Fibroblast of peridontal ligament (primary cell): ENCODE data around the gene TBX2.
"Not testable (repeated sequence)": the region's sequence is repeated elsewhere in the genome, so short reads cannot be mapped to it uniquely, and the experiment has no call there.

Experiments
- DNase-seq: peaks from one replicate; pipeline ENCODE4 v3.0.0-alpha.2; 2010; ENCODE audit errors: extremely low read depth

The TBX2 gene

DNA sequence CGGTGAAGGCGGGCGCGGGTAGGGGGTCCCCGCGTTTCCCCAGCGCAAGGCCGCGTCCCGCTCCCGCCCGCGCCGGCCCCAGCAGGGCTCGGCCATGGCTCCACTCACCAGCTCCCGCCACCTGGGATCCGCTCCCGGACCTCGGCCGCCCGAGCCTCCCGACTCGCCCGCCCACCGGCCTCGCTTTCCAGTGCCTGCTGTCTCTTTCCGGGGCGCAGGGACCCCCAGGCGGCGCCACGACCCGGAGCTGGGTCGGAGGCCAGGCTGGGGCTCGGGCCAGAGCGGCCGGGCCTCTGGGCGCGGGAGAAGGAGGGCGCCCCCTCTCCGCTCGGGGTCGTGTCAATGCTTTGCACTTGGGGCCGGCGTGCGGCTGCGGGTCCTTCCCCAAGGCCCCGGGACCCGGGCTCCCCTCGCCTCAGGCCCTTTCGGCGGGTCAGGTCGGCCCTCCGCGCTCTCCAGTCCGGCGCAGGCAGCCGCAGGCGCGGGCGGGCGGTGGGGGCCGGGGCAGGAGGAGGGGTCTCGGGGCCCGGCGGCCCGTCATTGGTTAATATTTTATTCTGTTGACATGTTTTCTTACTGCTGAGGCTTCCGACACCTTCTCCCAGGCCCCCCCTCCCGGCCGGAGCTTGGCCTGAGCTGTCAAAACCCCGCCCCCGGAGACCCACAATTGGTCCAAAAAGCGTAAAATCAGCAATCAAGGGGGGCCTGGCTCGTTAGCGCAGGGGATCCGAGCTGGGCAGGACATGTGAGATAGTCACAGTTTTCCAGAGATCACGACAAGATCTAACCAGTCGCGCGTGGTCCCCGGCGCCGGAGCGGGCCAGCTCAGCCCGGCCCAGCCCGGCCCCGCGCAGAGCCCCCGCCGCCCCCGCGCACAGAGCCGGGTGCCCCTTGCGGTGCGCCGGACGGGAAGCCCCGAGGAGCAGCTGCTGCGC is at the start of gene TBX2:
Gene TBX2 (plus strand): TSS at position 713 of the 935 bp plus-strand sequence. CDS start 334 bp downstream, outside the sequence.
- peak; percentile 97 for DNase-seq

DNA sequence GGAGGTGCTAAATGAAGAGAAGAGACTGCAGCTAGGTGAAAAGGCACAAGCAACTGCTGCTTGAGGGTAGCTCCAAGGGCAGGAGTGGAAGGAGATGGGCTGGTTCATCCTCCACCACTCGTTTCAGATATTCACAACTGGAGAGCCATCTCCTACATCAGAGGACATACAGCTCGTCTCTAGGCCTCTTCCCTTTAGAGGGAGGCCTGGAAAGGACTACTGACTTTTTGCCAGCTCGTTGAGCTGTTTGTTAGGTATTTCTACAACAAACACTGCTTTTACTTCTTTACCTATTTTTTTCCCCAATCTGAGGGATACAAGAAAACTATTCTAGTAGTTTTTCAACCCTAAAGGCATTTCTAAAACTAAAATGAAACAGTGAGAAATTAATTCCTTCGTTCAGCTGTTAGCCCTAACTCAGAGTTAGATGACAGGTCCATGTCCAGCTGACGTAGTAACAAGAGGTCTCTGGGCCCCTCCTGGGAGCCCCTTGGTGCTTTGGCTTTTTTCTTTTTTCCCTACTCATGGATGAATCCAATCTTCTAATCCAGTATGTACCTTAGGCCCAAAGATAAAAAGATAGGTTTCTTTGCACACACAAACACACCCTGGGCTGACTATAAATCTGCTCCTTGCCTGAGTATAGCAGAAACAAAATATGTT is 47.8 kb upstream of the TBX2 start:
- no peak for DNase-seq

DNA sequence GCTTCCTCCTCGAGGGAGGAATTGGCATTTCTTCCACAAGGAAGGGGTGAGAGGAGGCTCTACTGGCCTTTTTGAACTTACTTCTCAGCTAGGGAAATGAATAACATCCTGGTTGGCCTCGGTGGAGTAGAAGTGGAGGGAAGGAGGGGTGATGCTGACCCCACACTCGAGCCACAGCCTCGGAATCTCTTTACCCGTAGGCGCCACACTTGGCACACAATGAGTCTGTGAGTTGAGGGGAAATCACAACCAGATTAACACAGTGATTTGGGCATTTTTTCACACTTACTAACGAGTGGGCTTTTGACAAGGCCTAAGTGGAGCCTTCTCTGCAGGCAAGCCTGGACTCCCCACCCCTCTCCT is 47.3 kb upstream of the TBX2 start:
- DNase-seq, result no peak

DNA sequence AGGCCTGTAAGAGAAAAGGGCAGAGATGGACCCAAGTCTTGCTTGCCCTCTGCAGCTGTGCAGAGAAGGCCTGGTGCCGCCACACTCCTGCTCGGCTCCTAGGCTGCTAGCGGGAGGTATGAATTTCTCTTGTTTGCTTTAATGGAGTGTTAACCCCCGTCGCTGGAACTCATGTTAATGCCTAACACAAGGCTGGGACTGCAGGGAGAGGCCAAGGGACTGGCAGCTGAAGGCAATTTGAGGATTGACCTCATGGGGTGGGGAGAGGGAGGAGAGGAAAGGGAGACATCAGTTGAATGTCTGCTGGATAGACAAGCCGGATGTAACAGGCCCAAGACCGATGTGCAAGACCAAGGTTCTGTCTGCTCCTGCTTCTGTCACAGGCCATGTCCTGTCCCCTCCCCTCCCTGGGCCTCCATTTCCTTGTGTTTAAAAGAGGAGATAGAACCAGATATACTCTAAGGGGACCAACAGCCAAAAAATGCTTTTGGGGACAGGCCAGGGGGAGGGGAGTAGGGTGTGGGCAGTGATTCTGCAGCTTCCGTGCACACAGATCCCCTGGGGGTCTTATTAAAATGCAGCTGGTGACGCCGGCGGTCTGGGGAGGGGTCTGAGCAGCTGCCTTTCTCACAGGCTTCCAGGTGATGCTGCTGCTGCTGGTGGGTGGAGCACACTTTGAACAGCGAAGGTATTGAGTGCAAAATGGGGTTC is 46.7 kb upstream of the TBX2 start:
- DNase-seq, result no peak

DNA sequence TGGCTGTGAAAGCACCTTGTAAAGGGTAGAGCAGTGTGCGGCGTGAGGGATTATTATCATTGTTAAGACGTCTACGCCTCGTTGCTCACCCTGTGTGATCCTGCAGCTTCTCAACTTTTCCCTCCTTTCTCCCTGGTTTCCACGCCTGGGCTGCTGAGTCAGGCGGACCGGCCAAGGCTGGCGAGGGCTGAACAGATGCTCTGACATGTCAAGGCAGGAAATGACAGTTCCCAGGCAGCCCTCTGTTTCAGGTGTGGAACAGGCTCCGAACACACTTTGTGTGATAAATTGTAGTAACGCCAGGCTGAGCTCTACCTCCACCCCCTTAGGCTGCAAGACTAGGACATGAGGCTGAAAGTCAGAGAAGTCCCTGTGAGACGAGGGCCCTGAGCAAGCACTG is 46.0 kb upstream of the TBX2 start:
- no peak for DNase-seq

DNA sequence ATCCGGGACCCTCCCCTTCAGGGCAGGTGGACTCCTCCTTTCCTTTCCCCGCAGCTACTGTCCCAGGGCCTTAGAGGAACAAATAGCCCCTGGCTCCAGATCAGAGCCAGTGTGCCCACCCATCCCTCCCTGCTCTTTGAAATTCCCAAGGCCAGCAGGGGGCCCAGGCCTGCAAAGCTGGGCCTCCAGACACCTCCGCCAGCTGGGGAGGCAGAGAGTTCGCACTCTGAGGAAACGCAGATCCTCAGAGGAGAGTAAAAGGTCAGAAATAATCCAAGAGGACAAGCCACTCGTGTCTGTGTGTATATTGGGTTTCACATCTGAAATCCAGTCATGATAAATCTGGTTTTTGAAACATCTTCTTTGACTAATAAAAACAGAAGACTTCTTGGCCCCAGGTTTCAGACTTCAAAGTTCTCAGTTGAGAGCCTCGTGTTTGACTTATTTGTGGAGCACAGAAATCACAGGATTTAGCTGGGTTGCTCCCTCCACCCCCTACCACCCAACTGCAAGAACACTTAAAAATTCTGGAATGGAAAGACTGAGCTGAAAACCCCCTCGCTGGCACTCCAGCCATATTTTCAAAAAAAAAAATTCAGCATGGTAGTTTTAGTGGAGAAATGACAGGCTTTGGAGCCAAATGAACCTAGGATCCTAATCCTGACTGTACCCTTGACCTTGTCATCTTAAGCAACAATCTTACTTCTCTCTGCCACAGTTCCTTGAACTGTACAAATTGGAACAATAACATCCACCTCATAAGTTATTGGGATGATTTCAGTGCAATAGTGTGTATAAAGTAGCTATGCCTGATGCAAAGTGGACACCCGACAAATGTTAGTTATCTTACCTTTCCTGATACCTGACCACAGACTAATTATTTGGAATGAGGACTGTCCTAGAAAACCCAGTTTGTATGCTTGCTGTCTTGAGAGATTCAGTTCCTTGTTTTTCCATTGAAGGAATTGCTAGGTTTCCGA is 44.5 kb upstream of the TBX2 start:
- no peak for DNase-seq

DNA sequence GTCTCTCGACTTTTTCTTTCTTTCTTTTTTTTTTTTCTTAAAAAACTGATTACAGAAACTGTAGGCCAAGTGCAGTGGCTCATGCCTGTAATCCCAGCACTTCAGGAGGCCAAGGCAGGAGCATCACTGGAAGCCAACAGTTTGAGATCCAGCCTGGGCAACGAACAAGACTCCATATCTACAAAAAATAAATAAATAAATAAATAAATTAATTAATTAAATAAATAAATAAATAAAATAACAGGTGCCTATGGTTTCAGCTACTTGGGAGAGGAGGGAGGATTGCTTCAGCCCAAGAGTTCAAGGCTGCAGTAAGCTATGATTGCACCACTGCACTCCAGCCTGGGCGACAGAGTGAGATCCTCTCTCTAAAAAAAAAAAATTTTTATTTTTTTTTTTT is 42.6 kb upstream of the TBX2 start:
- DNase-seq, result not testable (repeated sequence)

DNA sequence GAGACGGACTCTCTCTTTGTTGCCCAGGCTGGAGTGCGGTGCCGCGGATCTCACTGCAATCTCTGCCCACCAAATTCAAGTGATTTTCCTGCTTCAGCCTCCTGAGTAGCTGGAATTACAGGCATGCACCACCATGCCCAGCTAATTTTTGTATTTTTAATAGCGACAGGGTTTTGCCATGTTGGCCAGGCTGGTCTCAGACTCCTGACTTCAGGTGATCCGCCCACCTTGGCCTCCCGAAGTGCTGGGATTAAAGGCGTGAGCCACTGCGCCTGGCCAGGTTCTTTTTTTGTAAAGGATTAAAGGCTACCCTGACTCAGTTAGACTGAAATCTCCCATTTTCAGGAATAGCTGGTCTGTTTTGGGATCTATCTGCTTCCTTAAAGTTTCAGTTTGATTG is 40.1 kb upstream of the TBX2 start:
- DNase-seq, result not testable (repeated sequence)

DNA sequence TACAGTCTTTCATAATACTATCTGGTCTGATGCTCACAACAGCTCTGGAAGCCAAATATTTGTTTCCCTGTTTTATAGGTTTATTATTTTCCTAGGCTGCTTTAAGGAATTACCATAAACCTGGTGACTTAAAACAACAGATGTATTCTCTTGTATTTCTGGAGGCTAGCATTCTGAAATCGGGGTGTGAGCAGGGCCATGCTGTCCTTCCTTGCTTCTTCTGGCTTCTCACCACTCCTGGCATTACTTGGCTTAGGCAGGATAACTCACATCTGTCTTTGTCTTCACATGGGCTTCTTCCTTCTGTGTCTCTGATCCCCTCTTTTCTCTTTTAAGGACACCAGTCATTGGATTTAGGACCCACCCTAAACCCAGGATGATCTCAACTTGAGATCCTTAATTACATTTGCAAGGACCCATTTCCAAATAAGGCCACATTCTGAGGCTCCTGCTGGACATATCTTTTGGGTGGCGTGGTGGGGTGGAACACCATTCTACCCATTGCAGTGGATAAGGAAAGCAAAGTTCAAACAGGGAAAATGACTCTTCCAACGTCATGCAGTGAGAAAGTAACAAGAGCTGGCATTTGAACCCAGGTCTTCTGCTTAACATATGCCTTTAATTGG is 39.2 kb upstream of the TBX2 start:
- no peak for DNase-seq

DNA sequence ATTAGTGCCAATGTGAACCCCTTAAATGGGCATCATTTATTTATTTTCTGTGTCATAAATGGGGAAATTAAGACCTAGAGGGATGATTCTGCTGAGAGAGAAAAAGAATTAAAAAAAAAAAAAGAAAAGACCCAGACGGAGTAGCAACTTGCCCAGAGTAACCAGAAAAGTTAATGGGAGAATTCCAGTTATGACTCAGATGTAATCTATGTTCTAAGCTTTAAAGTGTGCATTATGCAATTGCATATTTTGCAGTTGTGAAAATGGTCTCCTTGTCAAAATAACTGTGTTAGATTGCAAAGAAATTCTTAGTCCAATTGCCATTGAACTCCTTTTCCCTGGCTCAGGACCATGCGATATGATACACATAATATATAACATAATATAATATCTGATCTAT is 38.6 kb upstream of the TBX2 start:
- DNase-seq, result peak; percentile 94

DNA sequence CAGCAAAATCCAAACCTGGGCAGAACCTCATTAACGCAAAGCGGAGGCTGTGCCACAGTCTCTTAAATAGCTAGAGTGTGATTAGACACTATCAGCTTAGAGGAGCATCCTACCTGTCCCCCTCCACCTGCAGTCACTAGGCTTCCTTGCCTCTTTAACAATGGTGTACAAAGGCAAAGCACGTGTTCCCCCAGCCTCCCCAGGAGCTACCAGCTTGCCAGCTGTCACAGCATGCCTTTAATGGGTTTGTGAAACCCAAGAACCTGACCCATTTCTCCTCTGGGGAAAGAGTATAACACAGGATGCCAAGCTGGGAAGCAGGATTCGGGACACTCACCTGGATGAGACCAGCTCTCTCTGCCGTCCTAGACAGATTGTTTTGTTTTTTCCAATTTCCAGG is 37.2 kb upstream of the TBX2 start:
- no peak for DNase-seq

DNA sequence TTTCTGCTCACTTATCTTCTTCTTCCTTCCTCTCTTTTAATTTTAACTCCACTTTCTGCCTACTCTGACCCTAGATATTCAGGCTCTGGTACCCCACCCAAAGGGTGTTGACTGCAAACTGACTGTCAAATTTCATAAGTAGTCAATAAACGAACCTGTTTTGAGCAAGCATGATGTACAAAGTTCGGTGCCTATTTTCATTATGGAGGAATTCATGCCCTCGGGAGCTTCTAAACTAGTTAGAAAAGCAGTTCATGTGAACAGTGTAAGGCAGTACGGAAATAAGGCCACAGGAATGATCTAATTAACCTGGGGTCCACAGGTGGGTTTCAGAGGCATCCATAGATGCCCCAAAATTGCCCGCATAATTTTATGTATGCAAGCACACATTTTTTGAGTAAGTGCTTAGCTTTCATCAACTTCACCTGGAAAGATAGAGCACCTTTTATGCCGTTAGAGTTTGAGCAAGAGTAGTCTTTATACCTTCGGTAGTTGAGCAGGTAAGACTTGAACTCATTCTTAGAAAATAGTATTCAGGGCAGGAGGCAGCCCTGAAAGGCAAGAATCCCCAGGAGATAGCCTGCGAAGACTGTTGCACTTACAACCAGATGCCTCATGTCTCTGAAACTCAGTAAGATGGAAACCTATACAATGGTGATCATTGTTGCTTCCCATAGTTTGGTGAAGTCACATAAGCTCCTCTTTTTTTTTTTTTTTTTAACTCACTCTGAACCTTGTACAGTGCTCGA is 36.6 kb upstream of the TBX2 start:
- no peak for DNase-seq

DNA sequence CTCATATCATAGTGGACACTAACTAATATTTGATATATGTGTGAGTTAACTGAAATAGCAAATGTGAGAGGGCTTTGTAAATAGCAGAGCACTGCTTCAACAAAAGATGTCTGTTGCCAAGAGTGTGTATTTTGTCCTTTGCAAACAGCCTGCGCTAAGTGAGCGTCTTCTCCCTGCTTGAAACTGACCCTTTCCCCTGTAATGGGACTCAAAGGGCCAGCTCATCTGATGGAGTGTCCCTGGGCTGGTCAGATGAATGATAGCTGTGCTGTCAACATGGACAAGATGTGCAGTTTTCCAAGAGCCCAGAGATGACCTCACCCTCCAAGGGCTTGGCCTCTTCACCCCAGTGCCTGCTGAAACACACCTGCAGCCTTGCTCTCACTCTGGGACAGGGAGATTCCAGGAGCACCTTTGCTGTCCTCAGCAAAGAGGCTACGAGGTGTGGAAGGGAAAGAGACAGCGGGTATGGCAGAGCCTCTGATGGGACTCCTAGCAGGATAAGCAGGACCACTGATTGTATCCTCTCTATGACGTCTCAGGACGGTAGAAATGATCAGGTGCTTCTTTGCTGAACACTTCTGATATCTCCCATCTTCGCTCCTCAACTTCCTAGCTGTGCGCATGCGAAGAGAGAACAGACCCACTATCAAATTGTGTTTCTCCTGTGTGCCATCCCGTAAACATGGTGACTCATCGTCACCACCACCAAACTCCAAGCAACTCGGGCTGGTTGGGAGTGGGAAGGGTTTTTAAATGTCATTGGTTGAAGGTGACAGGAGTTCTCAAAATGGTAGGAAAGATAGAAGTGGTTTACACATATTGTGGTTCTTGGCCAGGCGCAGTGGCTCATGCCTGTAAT is 35.8 kb upstream of the TBX2 start:
- no peak for DNase-seq

DNA sequence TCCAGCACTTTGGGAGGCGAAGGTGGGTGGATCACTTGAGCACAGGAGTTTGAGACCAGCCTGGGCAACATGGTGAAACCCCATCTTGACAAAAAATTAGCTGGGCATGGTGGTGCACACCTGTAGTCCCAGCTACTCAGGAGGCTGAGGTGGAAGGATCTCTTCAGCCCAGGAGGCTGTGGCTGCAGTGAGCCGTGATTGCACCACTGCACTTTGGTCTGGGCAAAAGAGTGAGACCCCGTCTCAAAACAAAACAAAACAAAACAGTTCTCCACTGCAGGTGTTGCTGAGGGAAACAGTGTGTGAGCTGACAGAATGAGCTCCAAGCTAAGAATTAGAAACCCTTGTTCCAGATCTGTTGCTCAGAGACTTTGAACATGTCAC is 35.2 kb upstream of the TBX2 start:
- DNase-seq, result no peak

DNA sequence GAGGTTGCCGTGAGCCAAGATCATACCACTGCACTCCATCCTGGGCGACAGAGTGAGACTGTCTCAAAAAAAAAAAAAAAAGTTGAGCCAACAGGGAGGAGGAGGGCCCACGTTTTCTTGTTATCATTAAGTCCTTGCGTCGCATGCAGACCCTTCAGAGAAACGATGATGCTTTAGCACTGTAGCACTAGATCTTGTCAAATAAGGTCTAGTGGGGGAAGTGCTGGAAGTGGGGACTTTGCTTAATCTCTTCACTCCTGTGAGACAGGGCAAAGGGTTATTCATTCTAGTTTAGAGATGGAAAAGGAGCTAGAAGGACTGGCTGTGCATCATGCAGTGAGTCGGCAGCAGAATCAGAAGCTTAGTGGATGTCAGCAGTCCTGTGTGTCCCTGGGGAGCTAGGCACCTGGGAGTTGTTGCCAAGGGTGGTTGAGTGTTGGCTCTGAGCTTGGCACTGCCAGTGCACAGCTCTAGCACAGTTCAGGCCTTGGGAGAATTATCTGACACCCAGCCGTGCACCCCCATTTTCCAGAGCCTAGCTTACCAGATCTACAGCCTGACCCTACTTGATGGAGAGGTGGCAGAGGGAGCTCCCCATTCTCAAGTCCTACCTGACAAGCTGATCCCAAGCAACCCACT is 33.4 kb upstream of the TBX2 start:
- no peak for DNase-seq

DNA sequence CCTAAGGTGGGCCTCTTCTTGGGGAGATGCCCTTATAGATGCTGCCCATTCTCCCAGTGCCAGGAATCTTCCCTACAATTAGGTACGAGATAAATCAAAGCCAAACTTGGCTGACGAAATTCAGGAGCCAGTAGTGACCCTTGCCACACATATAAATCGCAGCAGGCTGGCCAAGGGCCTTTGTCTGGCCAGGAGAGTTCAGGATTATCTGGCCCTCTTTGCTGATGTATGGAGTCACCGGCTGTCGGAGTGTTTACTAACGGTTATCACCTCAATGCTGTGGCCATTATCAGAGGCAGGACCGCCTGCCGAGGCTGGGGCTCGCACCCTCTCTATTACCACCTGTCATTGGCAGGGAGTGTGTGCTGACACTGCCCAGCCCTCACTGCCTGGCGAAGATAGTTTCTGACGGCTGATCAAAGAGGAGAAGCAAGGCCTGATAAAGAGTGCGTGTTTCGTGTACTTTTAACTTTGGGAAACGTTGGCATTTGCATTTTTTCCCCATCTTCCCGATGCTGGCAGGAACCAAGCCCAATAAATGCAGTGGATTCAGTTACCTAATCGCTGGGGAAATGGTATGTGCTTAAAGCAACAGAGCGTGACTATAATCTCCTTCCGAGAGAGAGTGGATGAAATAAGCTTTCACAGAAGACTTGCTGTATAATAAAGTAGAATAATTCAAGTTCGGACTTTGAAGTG is 32.8 kb upstream of the TBX2 start:
- no peak for DNase-seq

DNA sequence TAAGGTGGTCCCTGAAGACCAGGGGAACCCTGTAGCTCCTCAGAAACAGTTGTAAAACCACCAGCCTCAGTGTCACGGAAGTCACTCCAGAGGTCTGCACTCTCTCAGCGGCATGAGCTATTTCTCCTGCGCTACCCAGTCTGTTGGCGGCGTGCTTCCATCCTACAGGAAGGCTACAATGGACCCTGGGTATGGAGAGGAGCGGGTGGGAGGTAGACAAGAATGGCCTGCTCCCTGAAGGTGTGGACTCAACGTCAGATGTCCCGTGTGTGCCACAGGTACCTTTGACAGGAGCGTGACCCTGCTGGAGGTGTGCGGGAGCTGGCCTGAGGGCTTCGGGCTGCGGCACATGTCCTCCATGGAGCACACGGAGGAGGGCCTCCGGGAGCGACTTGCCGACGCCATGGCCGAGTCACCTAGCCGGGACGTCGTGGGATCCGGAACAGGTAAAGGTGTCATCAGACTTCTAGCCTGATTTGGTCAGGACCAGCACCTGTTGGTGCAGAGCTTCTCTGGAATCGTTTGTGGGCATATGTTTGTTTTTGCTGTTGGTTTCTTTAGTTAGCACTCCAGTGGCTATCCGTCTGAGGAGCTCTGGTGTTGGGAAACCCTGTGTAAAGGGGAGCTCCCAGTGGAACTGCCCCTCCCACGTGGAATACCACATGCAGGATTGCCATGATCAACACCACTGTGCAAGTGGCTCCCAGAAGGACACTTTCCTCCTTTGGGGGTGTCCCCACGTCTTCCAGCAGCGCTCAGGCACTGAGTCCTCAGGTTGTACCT is 31.4 kb upstream of the TBX2 start:
- DNase-seq, result no peak
